Mammary epithelial cell (primary cell): ENCODE results near the gene NAA40.

Source experiments
- CTCF ChIP-seq, 2 donors: IDR thresholded peaks in 1 of 2; conservative IDR thresholded peaks in 1 of 2; 2 replicates each; pipeline ENCODE4 v1.5.1; 2011 to 2012; ENCODE audit warnings: inconsistent platforms in 2 of 2, low read length in 2 of 2, mild to moderate bottlenecking in 2 of 2, control low read depth in 1 of 2, low read depth in 1 of 2; ENCODE audit not compliant: insufficient read depth in 1 of 2; ENCODE audit errors: extremely low read depth in 1 of 2
- EZH2 ChIP-seq: IDR thresholded peaks from 2 replicates; pipeline ENCODE4 v1.6.1; 2012; ENCODE audit warnings: low read length, inconsistent platforms, borderline replicate concordance

GRCh38 chr11:63906585-63906984 lies 32.2 kb upstream of the NAA40 start:
- TF ChIP-seq CTCF (conservative IDR thresholded peaks at IDR 0.05 in 1 of 2, IDR thresholded peaks at IDR 0.05 in 1 of 2; ENCODE audit: extremely low read depth in 1 of 2, insufficient read depth in 1 of 2, low read depth in 1 of 2, low read length in 2 of 2) (peak in 1 of 2 donors; percentile 29), EZH2 (no peak)
